Upper lobe of left lung (tissue), 4 donors: Measurements from ENCODE around the gene PRKACA.

ENCODE experiments used
- EP300 ChIP-seq, 4 donors: sonication (generic); formaldehyde crosslinking; IDR thresholded peaks; one replicate each; pipeline ENCODE4 v1.5.1; 2017; ENCODE audit warnings: antibody characterized with exemption in 4 of 4, control low read depth in 2 of 4
- POLR2A ChIP-seq, 4 donors: fragments of 450-650 bp; IDR thresholded peaks; one replicate each; pipeline ENCODE4 v1.5.1; 2016 to 2017; ENCODE audit warnings: antibody characterized with exemption in 4 of 4, mild to moderate bottlenecking in 2 of 4
- POLR2AphosphoS5 ChIP-seq, 2 donors: sonication (generic); formaldehyde crosslinking; IDR thresholded peaks; one replicate each; pipeline ENCODE4 v1.5.1; 2017; ENCODE audit warnings: antibody characterized with exemption in 2 of 2
- TF ChIP-seq, protein P1 (sequence below), 6 experiments: fragments of 450-650 bp in 4 of 6; fragments of 200-600 bp in 2 of 6; sonication (generic) in 2 of 6; IDR thresholded peaks; one replicate each; pipeline ENCODE4 v1.5.1; 2016 to 2019; ENCODE audit warnings: antibody characterized with exemption in 6 of 6

DNA sequence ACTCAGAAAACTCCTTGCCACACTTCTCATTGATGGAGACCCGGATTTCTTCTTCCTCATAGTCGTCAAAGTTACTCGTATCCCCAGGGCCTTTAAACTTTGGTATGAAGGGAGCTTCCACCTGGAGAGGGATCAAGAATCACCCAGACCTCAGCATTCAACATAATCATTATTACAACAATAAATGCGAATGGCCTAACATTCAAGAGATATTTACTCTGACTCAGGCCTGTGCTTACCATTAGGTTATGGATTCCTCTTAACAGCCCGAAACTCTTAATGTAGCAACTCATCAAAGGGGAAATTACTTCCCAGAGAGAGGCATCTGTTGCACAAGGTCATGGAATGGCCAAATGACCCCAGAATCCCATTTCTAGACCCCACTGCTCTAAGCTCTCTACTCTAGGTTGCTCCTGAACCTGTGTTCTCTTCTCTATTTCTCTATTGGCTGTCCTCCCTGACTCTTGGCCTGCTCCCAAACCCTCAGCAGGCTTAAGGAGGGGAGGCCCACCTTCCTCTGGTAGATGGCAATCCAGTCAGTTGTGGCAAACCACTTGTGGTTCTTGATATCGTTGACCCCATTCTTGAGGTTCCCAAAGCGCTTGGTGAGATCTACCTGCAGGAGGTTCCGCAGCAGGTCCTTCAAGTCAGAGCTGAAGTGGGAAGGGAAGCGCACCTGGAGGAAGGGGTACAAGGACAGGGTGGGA, 24.3 kb downstream of the PRKACA start:
- TF ChIP-seq EP300 (IDR thresholded peaks at IDR 0.05) (no peak), POLR2A (IDR thresholded peaks at IDR 0.05) (no peak), POLR2AphosphoS5 (IDR thresholded peaks at IDR 0.05) (no peak)
- TF ChIP-seq, protein P1, sequence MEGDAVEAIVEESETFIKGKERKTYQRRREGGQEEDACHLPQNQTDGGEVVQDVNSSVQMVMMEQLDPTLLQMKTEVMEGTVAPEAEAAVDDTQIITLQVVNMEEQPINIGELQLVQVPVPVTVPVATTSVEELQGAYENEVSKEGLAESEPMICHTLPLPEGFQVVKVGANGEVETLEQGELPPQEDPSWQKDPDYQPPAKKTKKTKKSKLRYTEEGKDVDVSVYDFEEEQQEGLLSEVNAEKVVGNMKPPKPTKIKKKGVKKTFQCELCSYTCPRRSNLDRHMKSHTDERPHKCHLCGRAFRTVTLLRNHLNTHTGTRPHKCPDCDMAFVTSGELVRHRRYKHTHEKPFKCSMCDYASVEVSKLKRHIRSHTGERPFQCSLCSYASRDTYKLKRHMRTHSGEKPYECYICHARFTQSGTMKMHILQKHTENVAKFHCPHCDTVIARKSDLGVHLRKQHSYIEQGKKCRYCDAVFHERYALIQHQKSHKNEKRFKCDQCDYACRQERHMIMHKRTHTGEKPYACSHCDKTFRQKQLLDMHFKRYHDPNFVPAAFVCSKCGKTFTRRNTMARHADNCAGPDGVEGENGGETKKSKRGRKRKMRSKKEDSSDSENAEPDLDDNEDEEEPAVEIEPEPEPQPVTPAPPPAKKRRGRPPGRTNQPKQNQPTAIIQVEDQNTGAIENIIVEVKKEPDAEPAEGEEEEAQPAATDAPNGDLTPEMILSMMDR (IDR thresholded peaks at IDR 0.05), result no peak
